Fibroblast of villous mesenchyme (primary cell): ENCODE results near the gene RBFOX2. TPM values are rescaled to one million over a fixed set of nuclear protein-coding genes. Genes with fewer than 3 reads are reported as not detected.
A peak's percentile ranks its signal among the peaks of the same experiment; 100 is the strongest.

Experiments used
- DNase-seq: peaks from one replicate; pipeline ENCODE4 v3.0.0-alpha.2; 2010; ENCODE audit warnings: low read depth
- H3K4me3 ChIP-seq: 2 replicates; pipeline ENCODE4 v1.5.1; 2011; ENCODE audit warnings: low read depth, mild to moderate bottlenecking, low read length
- CTCF ChIP-seq: IDR thresholded peaks from 2 replicates; pipeline ENCODE4 v1.5.1; 2012; ENCODE audit warnings: low read depth, mild to moderate bottlenecking, low read length; ENCODE audit not compliant: insufficient read depth
- total RNA-seq: library from RNA; depleted of rRNA; stranded (reverse); fragments of >200 nt; gene quantifications from 2 replicates; pipeline ENCODE4 v1.2.3, GENCODE V29; 2012

The RBFOX2 gene
- total RNA-seq, 1 donor, result 174 TPM

- DNase-seq, result no peak
- no peak overlapping the region for H3K4me3 ChIP-seq
- TF ChIP-seq CTCF, result no peak
Observed at GRCh38 chr22:35846804-35847203, 181.8 kb downstream of the RBFOX2 start.

GRCh38 chr22:35844886-35845285 is 183.7 kb downstream of the RBFOX2 start:
- no peak for DNase-seq
- H3K4me3 ChIP-seq, result no peak overlapping the region
- no peak for TF ChIP-seq CTCF

- H3K4me3 ChIP-seq, result no peak overlapping the region
- peak; percentile 77 for TF ChIP-seq CTCF
- peak; percentile 45 for DNase-seq
Observed at GRCh38 chr22:35842954-35843353, 185.7 kb downstream of the RBFOX2 start.

GRCh38 chr22:35842519-35842913 is 186.1 kb downstream of the RBFOX2 start:
- H3K4me3 ChIP-seq, result no peak overlapping the region
- DNase-seq, result no peak
- no peak for TF ChIP-seq CTCF

GRCh38 chr22:35841907-35842518 is 186.6 kb downstream of the RBFOX2 start:
- no peak for DNase-seq
- TF ChIP-seq CTCF, result no peak
- H3K4me3 ChIP-seq, result no peak overlapping the region

GRCh38 chr22:35840302-35840739 is 188.3 kb downstream of the RBFOX2 start:
- TF ChIP-seq CTCF, result no peak
- H3K4me3 ChIP-seq, result peak overlapping the region; percentile 86
- peak; percentile 96 for DNase-seq

GRCh38 chr22:35839841-35840301 is 188.8 kb downstream of the RBFOX2 start:
- DNase-seq, result peak; percentile 46
- H3K4me3 ChIP-seq, result peak overlapping the region; percentile 86
- TF ChIP-seq CTCF, result no peak
